ENCODE results near the gene BACH2. TPM values are rescaled to one million over a fixed set of nuclear protein-coding genes. Genes with fewer than 3 reads are reported as not detected.

Gene BACH2
- total RNA-seq, 6 donors from 2014 or later: 3.1 to 6.8 (median 5.3) TPM

DNA sequence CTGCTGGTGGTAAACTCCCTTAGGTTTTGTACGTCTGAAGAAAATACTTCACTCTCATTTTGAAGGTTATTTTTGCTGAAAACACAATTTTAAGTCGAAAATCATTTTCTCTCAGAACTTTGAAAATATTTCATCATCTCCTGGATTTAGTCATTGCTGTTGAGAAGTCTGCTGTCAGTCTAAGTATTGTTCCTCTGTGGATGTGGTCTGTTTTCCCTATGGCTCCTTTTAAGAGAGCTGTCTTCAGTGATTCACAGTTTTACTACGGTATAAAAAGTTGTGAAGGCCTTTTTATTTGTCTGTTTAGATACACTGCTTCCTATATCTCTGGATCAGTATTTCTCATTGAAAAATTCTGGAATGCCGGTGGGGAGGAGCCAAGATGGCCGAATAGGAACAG lies 243.0 kb downstream of the BACH2 start:
- no peak for DNase-seq
- WGBS, 2 donors: 89 to 92% methylated on average over 5 of the region's 5 CpGs
- no peak overlapping the region for H3K4me3 ChIP-seq

DNA sequence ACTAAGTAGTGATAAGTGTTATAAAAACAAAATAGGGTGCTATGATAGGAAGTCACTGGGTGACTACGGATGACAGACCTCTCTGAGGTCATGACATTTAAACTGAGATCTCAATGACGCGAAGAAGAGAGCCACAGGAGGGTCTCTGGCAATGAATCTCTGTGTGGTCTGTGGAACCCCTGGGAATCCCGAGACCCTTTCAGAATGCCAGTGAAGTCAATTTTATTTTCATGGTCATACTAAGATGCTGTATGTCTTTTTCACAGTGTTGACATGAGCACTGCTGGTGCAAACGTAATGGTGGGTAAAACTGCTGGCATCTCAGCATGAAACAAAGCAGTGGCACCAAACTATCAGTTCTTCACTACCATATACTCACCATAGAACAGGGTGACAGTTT lies 247.3 kb downstream of the BACH2 start:
- no peaks in the 10 kb centered on the region for H3K27me3 ChIP-seq
- no peaks in the 10 kb centered on the region for H3K36me3 ChIP-seq
- no peak overlapping the region for H3K27ac ChIP-seq
- peaks cover 0 to 5% (median 0%) of the 10 kb centered on the region in 4 donors for H3K9me3 ChIP-seq
- 79 to 82% methylated on average over 5 of the region's 5 CpGs for WGBS, 2 donors
- TF ChIP-seq EP300 (IDR thresholded peaks at IDR 0.05): no peak
- no peak for TF ChIP-seq POLR2AphosphoS5 (IDR thresholded peaks at IDR 0.05)
- TF ChIP-seq POLR2A (IDR thresholded peaks at IDR 0.05): no peak
- TF ChIP-seq, protein P1, sequence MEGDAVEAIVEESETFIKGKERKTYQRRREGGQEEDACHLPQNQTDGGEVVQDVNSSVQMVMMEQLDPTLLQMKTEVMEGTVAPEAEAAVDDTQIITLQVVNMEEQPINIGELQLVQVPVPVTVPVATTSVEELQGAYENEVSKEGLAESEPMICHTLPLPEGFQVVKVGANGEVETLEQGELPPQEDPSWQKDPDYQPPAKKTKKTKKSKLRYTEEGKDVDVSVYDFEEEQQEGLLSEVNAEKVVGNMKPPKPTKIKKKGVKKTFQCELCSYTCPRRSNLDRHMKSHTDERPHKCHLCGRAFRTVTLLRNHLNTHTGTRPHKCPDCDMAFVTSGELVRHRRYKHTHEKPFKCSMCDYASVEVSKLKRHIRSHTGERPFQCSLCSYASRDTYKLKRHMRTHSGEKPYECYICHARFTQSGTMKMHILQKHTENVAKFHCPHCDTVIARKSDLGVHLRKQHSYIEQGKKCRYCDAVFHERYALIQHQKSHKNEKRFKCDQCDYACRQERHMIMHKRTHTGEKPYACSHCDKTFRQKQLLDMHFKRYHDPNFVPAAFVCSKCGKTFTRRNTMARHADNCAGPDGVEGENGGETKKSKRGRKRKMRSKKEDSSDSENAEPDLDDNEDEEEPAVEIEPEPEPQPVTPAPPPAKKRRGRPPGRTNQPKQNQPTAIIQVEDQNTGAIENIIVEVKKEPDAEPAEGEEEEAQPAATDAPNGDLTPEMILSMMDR (IDR thresholded peaks at IDR 0.05): no peak
- ATAC-seq (ENCODE audit: low FRiP score in 2 of 2): no peak
- no peak overlapping the region for H3K4me3 ChIP-seq
- no peak for DNase-seq
- no peaks in the 10 kb centered on the region for H3K4me1 ChIP-seq

More for the DNA sequence above, 243.0 kb downstream of the BACH2 start:
- no peaks in the 10 kb centered on the region for H3K27me3 ChIP-seq
- no peak overlapping the region for H3K27ac ChIP-seq
- ATAC-seq (ENCODE audit: low FRiP score in 2 of 2): no peak
- no peaks in the 10 kb centered on the region for H3K4me1 ChIP-seq
- no peak for TF ChIP-seq POLR2AphosphoS5 (IDR thresholded peaks at IDR 0.05)
- TF ChIP-seq, protein P1 (IDR thresholded peaks at IDR 0.05): no peak
- TF ChIP-seq EP300 (IDR thresholded peaks at IDR 0.05): no peak
- no peak for TF ChIP-seq POLR2A (IDR thresholded peaks at IDR 0.05)
- peaks cover 0 to 5% (median 0%) of the 10 kb centered on the region in 4 donors for H3K9me3 ChIP-seq
- H3K36me3 ChIP-seq: no peaks in the 10 kb centered on the region

DNA sequence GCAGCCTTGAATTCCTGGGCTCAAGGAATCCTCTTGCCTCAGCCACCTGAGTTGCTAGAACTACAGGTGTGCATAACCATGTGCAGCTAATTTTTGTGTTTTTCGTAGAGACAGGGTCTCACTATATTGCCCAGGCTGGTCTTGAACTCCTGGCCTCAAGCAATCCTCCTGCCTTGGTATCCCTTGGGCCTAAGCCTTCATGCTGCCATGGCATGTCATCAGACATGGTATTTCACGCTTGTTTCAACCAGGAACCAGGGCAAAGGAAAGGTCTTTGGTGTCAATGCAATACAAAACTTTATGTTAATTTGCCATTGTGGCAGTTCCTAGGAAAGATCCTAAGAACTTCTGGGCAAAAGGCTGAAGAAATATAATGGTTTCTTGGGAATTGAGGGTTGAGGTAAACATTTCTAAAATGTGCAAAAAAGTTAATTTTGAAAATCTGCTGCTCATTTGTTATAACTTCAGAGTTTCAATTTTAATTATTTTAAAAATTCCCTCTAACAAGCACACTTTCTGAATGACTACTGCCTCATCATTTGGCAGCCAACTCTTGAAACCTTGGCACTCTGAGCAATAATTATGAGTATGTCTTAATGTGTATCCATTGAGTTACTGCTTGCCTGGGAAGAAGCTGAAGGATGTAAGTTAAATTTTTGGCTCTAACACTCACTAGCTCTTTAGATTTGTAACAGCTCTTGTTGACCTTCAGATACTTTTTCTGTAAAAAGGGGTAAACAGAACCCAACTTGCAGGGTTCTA lies 248.3 kb downstream of the BACH2 start:
- Histone ChIP-seq H3K27me3 (no peaks in the 10 kb centered on the region), H3K9me3 (no peaks in the 10 kb centered on the region), H3K4me1 (no peaks in the 10 kb centered on the region), H3K4me3 (no peak overlapping the region), H3K27ac (no peak overlapping the region), H3K36me3 (no peaks in the 10 kb centered on the region)
- no peak for TF ChIP-seq POLR2AphosphoS5 (IDR thresholded peaks at IDR 0.05)
- TF ChIP-seq, protein P1 (IDR thresholded peaks at IDR 0.05): no peak
- no peak for TF ChIP-seq EP300 (IDR thresholded peaks at IDR 0.05)
- TF ChIP-seq POLR2A (IDR thresholded peaks at IDR 0.05): no peak
- WGBS, 2 donors: 81 to 96% methylated on average over 2 of the region's 2 CpGs
- no peak for DNase-seq
- no peak for ATAC-seq (ENCODE audit: low FRiP score in 2 of 2)

DNA sequence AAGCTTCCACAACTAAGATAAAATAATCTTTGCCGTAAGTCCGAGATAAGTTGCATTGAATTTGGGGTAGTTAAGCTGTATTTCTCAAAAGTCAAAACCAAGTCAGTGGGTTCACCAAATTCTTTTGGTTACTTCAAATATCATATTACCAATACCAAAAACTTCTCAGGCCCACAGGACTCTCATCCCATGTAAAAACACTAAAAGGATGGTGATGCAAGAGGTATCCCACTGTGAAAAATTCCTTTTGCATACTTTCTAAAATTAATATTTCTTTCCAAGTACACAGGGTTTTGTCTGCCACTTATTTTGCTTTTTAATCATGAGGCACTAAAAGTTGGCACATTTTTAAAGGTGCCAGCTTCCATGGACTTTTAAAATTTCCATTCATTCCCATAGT lies 251.1 kb downstream of the BACH2 start:
- no peaks in the 10 kb centered on the region for H3K36me3 ChIP-seq
- DNase-seq: no peak
- no peak overlapping the region for H3K4me3 ChIP-seq
- WGBS, 2 donors: 72 to 96% methylated on average over 2 of the region's 2 CpGs
- no peak for TF ChIP-seq POLR2AphosphoS5 (IDR thresholded peaks at IDR 0.05)
- no peak for TF ChIP-seq POLR2A (IDR thresholded peaks at IDR 0.05)
- TF ChIP-seq, protein P1 (IDR thresholded peaks at IDR 0.05): no peak
- TF ChIP-seq EP300 (IDR thresholded peaks at IDR 0.05): no peak
- H3K9me3 ChIP-seq: no peaks in the 10 kb centered on the region
- H3K27ac ChIP-seq: no peak overlapping the region
- no peak for ATAC-seq (ENCODE audit: low FRiP score in 2 of 2)
- no peaks in the 10 kb centered on the region for H3K4me1 ChIP-seq
- no peaks in the 10 kb centered on the region for H3K27me3 ChIP-seq

All from upper lobe of left lung (tissue), 6 donors.